ENCODE measurements around the gene TMEM116. TPM values are rescaled to one million over a fixed set of nuclear protein-coding genes. Genes with fewer than 3 reads are reported as not detected.
"Not testable (repeated sequence)": the region's sequence is repeated elsewhere in the genome, so short reads cannot be mapped to it uniquely, and the experiment has no call there.

The TMEM116 gene
- total and polyA plus RNA-seq, 10 of the 15 experiments (the other 5 are each of a cell fraction or from before 2014, with no cell fraction given): 6.0 to 25.7 (median 8.5) TPM

- DNase-seq (ENCODE audit: low read depth, low spot score); H3K4me3 ChIP-seq; H3K9ac ChIP-seq (ENCODE audit: control insufficient read depth, insufficient read depth, low read length); H4K20me1 ChIP-seq (ENCODE audit: control insufficient read depth, insufficient read depth); H3K9me3 ChIP-seq (replicated peaks; ENCODE audit: control insufficient read depth, insufficient read depth, low read length); FAIRE-seq; H3K36me3 ChIP-seq (ENCODE audit: control insufficient read depth in 2 of 2, insufficient read depth in 2 of 2, low read length in 1 of 2); H3K4me2 ChIP-seq (ENCODE audit: control insufficient read depth, insufficient read depth); H3K79me2 ChIP-seq (ENCODE audit: control insufficient read depth, insufficient read depth, low read length); RAD21 ChIA-PET (ENCODE audit: unreplicated experiment); H2AFZ ChIP-seq (ENCODE audit: control insufficient read depth, low read depth, low read length); H3K4me1 ChIP-seq (ENCODE audit: control insufficient read depth, insufficient read depth, low read length); in situ Hi-C loops (cut with MboI); BruUV-seq (replicated peaks); ATAC-seq; H3K27me3 ChIP-seq (replicated peaks in 1 of 2; ENCODE audit: control insufficient read depth in 2 of 2, insufficient read depth in 2 of 2, low read length in 1 of 2); H3K27ac ChIP-seq (ENCODE audit: control insufficient read depth, insufficient read depth); intact Hi-C loops (cut with micrococcal nuclease; ENCODE audit: unreplicated experiment): not testable (repeated sequence)
- ChIA-PET SMC1A (ENCODE audit: uncharacterized antibody, unreplicated experiment) (interaction anchor here (0.8 to 1.5 kb wide), 3 partner anchors 63 to 436 kb away, joined by 3 read pairs; no protein-coding TSS in a partner anchor), POLR2A (interaction anchor here (0.5 kb wide), 1 partner anchor 237 kb away, joined by 3 read pairs; no protein-coding TSS in a partner anchor), CTCF (interaction anchor here (0.7 kb wide), 1 partner anchor 247 kb away, joined by 3 read pairs; no protein-coding TSS in a partner anchor)
- WGBS (ENCODE audit: insufficient coverage, insufficient replicate concordance, low lambda C conversion rate, missing lambda C conversion rate): 63% methylated on average over 3 of the region's 3 CpGs
Observed at GRCh38 chr12:111950961-111951676, 61.8 kb downstream of the TMEM116 start.

DNA sequence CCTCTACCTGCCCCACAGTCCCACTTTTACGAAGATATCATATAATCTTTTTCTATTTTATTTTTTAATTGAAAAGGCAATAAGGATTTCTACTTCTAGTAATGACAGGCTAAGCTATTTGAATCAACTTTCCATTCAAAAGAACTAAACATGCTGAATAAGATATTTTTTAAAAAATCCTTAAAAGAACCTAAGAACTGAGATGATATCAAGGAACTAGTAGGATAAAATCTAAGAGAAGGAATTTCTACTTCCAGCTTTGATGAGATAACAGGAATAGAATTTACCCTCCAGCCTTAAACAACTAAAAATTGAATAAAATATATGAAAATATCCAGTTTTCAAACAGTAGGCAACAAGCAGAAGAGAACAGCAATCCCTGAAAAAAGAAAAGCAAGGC lies 69.0 kb downstream of the TMEM116 start:
- POLR2A ChIA-PET: interaction anchor here (1.3 kb wide), 1 partner anchor 70 kb away, joined by 8 read pairs; no protein-coding TSS in a partner anchor
- Histone ChIP-seq H3K79me2 (ENCODE audit: control insufficient read depth, insufficient read depth, low read length) (no peaks in the 10 kb centered on the region), H3K27me3 (replicated peaks in 1 of 2; ENCODE audit: control insufficient read depth in 2 of 2, insufficient read depth in 2 of 2, low read length in 1 of 2) (no peaks in the 10 kb centered on the region), H3K36me3 (ENCODE audit: control insufficient read depth in 2 of 2, insufficient read depth in 2 of 2, low read length in 1 of 2) (no peaks in the 10 kb centered on the region), H3K4me2 (ENCODE audit: control insufficient read depth, insufficient read depth) (no peak overlapping the region), H2AFZ (ENCODE audit: control insufficient read depth, low read depth, low read length) (no peak overlapping the region), H3K4me1 (ENCODE audit: control insufficient read depth, insufficient read depth, low read length) (no peaks in the 10 kb centered on the region), H3K4me3 (no peak overlapping the region), H3K27ac (ENCODE audit: control insufficient read depth, insufficient read depth) (no peak overlapping the region), H3K9me3 (replicated peaks; ENCODE audit: control insufficient read depth, insufficient read depth, low read length) (no peaks in the 10 kb centered on the region), H4K20me1 (ENCODE audit: control insufficient read depth, insufficient read depth) (no peaks in the 10 kb centered on the region), H3K9ac (ENCODE audit: control insufficient read depth, insufficient read depth, low read length) (no peak overlapping the region)
- BruUV-seq (replicated peaks): no TSS peak
- intact Hi-C loops (cut with micrococcal nuclease; ENCODE audit: unreplicated experiment): no loop called here
- FAIRE-seq (no peak), DNase-seq (ENCODE audit: low read depth, low spot score) (no peak), ATAC-seq (no peak)
- CTCF ChIA-PET: interaction anchor here (0.6 to 4.2 kb wide), 17 partner anchors 10 to 467 kb away, joined by 3 to 40 read pairs (median 5); partner anchors contain the start of genes ERP29, TMEM116 and TRAFD1
- in situ Hi-C loops (cut with MboI): loop anchor here (10.0 kb wide), 1 partner anchor 441 kb away; the partner anchor contains the start of gene HECTD4
- RAD21 ChIA-PET (ENCODE audit: unreplicated experiment): interaction anchor here (0.9 to 4.3 kb wide), 6 partner anchors 69 to 443 kb away, joined by 3 to 61 read pairs (median 8); partner anchors contain the start of genes ERP29 and TMEM116
- 91% methylated on average over 1 of the region's 1 CpG for WGBS (ENCODE audit: insufficient coverage, insufficient replicate concordance, low lambda C conversion rate, missing lambda C conversion rate)
- SMC1A ChIA-PET (ENCODE audit: uncharacterized antibody, unreplicated experiment): interaction anchor here (0.7 to 4.3 kb wide), 15 partner anchors 48 to 443 kb away, joined by 3 to 24 read pairs (median 3); partner anchors contain the start of genes ERP29 and TMEM116
- TF ChIP-seq RELA (IDR thresholded peaks at IDR 0.05; ENCODE audit: borderline replicate concordance, partially characterized antibody) (no peak), TCF3 (IDR thresholded peaks at IDR 0.05; ENCODE audit: borderline replicate concordance, insufficient read depth, low read depth, low read length) (no peak), HCFC1 (IDR thresholded peaks at IDR 0.05; ENCODE audit: low read length) (no peak), EZH2 (IDR thresholded peaks at IDR 0.05; ENCODE audit: borderline replicate concordance, control insufficient read depth, low read depth, low read length) (no peak), CHD4 (IDR thresholded peaks at IDR 0.05) (no peak), BRCA1 (IDR thresholded peaks at IDR 0.05; ENCODE audit: low read depth, low read length) (no peak), EED (IDR thresholded peaks at IDR 0.05; ENCODE audit: low read depth) (no peak), ZZZ3 (IDR thresholded peaks at IDR 0.05; ENCODE audit: control insufficient read depth, insufficient read length, low read depth) (no peak), BCL11A (IDR thresholded peaks at IDR 0.05; ENCODE audit: low read depth, low read length) (no peak), POLR2A (IDR thresholded peaks at IDR 0.05; ENCODE audit: low read depth, low read length) (no peak)
- TF ChIP-seq, protein P1, sequence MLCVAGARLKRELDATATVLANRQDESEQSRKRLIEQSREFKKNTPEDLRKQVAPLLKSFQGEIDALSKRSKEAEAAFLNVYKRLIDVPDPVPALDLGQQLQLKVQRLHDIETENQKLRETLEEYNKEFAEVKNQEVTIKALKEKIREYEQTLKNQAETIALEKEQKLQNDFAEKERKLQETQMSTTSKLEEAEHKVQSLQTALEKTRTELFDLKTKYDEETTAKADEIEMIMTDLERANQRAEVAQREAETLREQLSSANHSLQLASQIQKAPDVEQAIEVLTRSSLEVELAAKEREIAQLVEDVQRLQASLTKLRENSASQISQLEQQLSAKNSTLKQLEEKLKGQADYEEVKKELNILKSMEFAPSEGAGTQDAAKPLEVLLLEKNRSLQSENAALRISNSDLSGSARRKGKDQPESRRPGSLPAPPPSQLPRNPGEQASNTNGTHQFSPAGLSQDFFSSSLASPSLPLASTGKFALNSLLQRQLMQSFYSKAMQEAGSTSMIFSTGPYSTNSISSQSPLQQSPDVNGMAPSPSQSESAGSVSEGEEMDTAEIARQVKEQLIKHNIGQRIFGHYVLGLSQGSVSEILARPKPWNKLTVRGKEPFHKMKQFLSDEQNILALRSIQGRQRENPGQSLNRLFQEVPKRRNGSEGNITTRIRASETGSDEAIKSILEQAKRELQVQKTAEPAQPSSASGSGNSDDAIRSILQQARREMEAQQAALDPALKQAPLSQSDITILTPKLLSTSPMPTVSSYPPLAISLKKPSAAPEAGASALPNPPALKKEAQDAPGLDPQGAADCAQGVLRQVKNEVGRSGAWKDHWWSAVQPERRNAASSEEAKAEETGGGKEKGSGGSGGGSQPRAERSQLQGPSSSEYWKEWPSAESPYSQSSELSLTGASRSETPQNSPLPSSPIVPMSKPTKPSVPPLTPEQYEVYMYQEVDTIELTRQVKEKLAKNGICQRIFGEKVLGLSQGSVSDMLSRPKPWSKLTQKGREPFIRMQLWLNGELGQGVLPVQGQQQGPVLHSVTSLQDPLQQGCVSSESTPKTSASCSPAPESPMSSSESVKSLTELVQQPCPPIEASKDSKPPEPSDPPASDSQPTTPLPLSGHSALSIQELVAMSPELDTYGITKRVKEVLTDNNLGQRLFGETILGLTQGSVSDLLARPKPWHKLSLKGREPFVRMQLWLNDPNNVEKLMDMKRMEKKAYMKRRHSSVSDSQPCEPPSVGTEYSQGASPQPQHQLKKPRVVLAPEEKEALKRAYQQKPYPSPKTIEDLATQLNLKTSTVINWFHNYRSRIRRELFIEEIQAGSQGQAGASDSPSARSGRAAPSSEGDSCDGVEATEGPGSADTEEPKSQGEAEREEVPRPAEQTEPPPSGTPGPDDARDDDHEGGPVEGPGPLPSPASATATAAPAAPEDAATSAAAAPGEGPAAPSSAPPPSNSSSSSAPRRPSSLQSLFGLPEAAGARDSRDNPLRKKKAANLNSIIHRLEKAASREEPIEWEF (IDR thresholded peaks at IDR 0.05; ENCODE audit: insufficient replicate concordance, low read depth, low read length): no peak

Data from GM12878 (cell line).